HEK293 (cell line): ENCODE data around the gene JPH2.

ENCODE experiments used
- BCL6B ChIP-seq: fragments of 450-650 bp; formaldehyde crosslinking; IDR thresholded peaks from 2 replicates; pipeline ENCODE4 v1.5.1; 2017; ENCODE audit warnings: missing biosample characterization, missing genetic modification characterization
- GFI1B ChIP-seq: fragments of 450-650 bp; formaldehyde crosslinking; IDR thresholded peaks from 2 replicates; pipeline ENCODE4 v1.5.1; 2016; ENCODE audit warnings: missing biosample characterization, missing genetic modification characterization
- GLI4 ChIP-seq: fragments of 450-650 bp; formaldehyde crosslinking; IDR thresholded peaks from 2 replicates; pipeline ENCODE4 v1.5.1; 2016; ENCODE audit warnings: missing biosample characterization, missing genetic modification characterization
- HOXD13 ChIP-seq: sonication (generic); formaldehyde crosslinking; IDR thresholded peaks from 2 replicates; pipeline ENCODE4 v1.8.0; 2022; ENCODE audit warnings: missing genetic modification reagents, borderline replicate concordance
- KLF8 ChIP-seq: fragments of 450-650 bp; formaldehyde crosslinking; IDR thresholded peaks from 2 replicates; pipeline ENCODE4 v1.5.1; 2016; ENCODE audit warnings: missing biosample characterization, missing genetic modification characterization
- RBAK ChIP-seq: fragments of 450-650 bp; formaldehyde crosslinking; IDR thresholded peaks from 2 replicates; pipeline ENCODE4 v1.5.1; 2016; ENCODE audit warnings: missing biosample characterization, missing genetic modification characterization
- SP3 ChIP-seq: fragments of 450-650 bp; formaldehyde crosslinking; IDR thresholded peaks from 2 replicates; pipeline ENCODE4 v1.5.1; 2016; ENCODE audit warnings: missing biosample characterization, missing genetic modification characterization
- ZBTB11 ChIP-seq: fragments of 450-650 bp; formaldehyde crosslinking; conservative IDR thresholded peaks from 2 replicates; pipeline ENCODE4 v1.5.1; 2016; ENCODE audit warnings: low read depth, missing biosample characterization, missing genetic modification characterization
- ZBTB17 ChIP-seq: fragments of 450-650 bp; formaldehyde crosslinking; IDR thresholded peaks from 2 replicates; pipeline ENCODE4 v1.5.1; 2016; ENCODE audit warnings: missing biosample characterization, missing genetic modification characterization
- ZBTB49 ChIP-seq: fragments of 450-650 bp; formaldehyde crosslinking; IDR thresholded peaks from 2 replicates; pipeline ENCODE4 v1.5.1; 2016; ENCODE audit warnings: missing biosample characterization, missing genetic modification characterization, low read depth
- ZNF132 ChIP-seq: fragments of 450-650 bp; formaldehyde crosslinking; IDR thresholded peaks from 2 replicates; pipeline ENCODE4 v1.5.1; 2017; ENCODE audit warnings: missing biosample characterization, missing genetic modification characterization, borderline replicate concordance
- ZNF221 ChIP-seq: fragments of 450-650 bp; formaldehyde crosslinking; IDR thresholded peaks from 2 replicates; pipeline ENCODE4 v1.5.1; 2017; ENCODE audit warnings: missing biosample characterization, missing genetic modification characterization, borderline replicate concordance
- ZNF335 ChIP-seq: fragments of 450-650 bp; formaldehyde crosslinking; conservative IDR thresholded peaks from 2 replicates; pipeline ENCODE4 v1.5.1; 2016; ENCODE audit warnings: missing biosample characterization, missing genetic modification characterization
- ZNF362 ChIP-seq: fragments of 450-650 bp; formaldehyde crosslinking; IDR thresholded peaks from 2 replicates; pipeline ENCODE4 v1.5.1; 2016; ENCODE audit warnings: missing biosample characterization, missing genetic modification characterization
- ZNF366 ChIP-seq: fragments of 450-650 bp; formaldehyde crosslinking; conservative IDR thresholded peaks from 2 replicates; pipeline ENCODE4 v1.5.1; 2016; ENCODE audit warnings: missing biosample characterization, missing genetic modification characterization
- ZNF416 ChIP-seq: fragments of 450-650 bp; formaldehyde crosslinking; IDR thresholded peaks from 2 replicates; pipeline ENCODE4 v1.5.1; 2016; ENCODE audit warnings: missing biosample characterization, missing genetic modification characterization
- ZNF423 ChIP-seq: fragments of 450-650 bp; formaldehyde crosslinking; IDR thresholded peaks from 2 replicates; pipeline ENCODE4 v1.5.1; 2016; ENCODE audit warnings: missing biosample characterization, missing genetic modification characterization
- ZNF549 ChIP-seq: fragments of 450-650 bp; IDR thresholded peaks from 2 replicates; pipeline ENCODE4 v1.5.1; 2018; ENCODE audit warnings: missing biosample characterization, missing genetic modification characterization, mild to moderate bottlenecking, inconsistent platforms, moderate library complexity
- ZNF558 ChIP-seq: fragments of 450-650 bp; formaldehyde crosslinking; IDR thresholded peaks from 2 replicates; pipeline ENCODE4 v1.5.1; 2016; ENCODE audit warnings: missing biosample characterization, missing genetic modification characterization
- ZNF585B ChIP-seq: fragments of 450-650 bp; formaldehyde crosslinking; IDR thresholded peaks from 2 replicates; pipeline ENCODE4 v1.5.1; 2016; ENCODE audit warnings: missing biosample characterization, missing genetic modification characterization
- ZNF610 ChIP-seq: fragments of 450-650 bp; formaldehyde crosslinking; IDR thresholded peaks from 2 replicates; pipeline ENCODE4 v1.5.1; 2016; ENCODE audit warnings: missing biosample characterization, missing genetic modification characterization, borderline replicate concordance
- ZNF626 ChIP-seq: fragments of 450-650 bp; sonication (Bioruptor Pico); formaldehyde crosslinking; IDR thresholded peaks from 2 replicates; pipeline ENCODE4 v1.5.1; 2018; ENCODE audit warnings: missing biosample characterization, missing genetic modification characterization, inconsistent platforms
- ZNF658 ChIP-seq: fragments of 450-650 bp; formaldehyde crosslinking; IDR thresholded peaks from 2 replicates; pipeline ENCODE4; 2016; ENCODE audit warnings: missing biosample characterization, missing genetic modification characterization
- ZNF660 ChIP-seq: fragments of 450-650 bp; IDR thresholded peaks from 2 replicates; pipeline ENCODE4 v1.5.1; 2018; ENCODE audit warnings: missing biosample characterization, mild to moderate bottlenecking, missing genetic modification characterization
- ZNF692 ChIP-seq: fragments of 450-650 bp; formaldehyde crosslinking; IDR thresholded peaks from 2 replicates; pipeline ENCODE4 v1.5.1; 2016; ENCODE audit warnings: missing biosample characterization, missing genetic modification characterization
- ZNF76 ChIP-seq: fragments of 450-650 bp; formaldehyde crosslinking; IDR thresholded peaks from 2 replicates; pipeline ENCODE4; 2016; ENCODE audit warnings: low read depth, missing biosample characterization, missing genetic modification characterization, borderline replicate concordance
- ZNF792 ChIP-seq: fragments of 450-650 bp; formaldehyde crosslinking; IDR thresholded peaks from 2 replicates; pipeline ENCODE4 v1.5.1; 2016; ENCODE audit warnings: missing biosample characterization, missing genetic modification characterization
- ZSCAN16 ChIP-seq: fragments of 450-650 bp; formaldehyde crosslinking; IDR thresholded peaks from 2 replicates; pipeline ENCODE4 v1.5.1; 2016; ENCODE audit warnings: missing biosample characterization, missing genetic modification characterization

JPH2 gene

GRCh38 chr20:44204156-44204831 lies 17.3 kb upstream of the JPH2 start (continued):
- TF ChIP-seq ZNF610 (tag by site-specific recombination) (no peak), ZBTB49 (no peak), ZSCAN16 (tag by site-specific recombination) (no peak), ZNF658 (tag by site-specific recombination) (no peak), ZNF76 (tag by site-specific recombination) (no peak), KLF8 (0 out of 2 replicates have a peak, but pooled peaks have one; percentile 42), HOXD13 (CRISPR knock-in tag) (no peak), ZNF221 (tag by site-specific recombination) (no peak), SP3 (no peak), ZNF335 (no peak; the same call in 1 of the 2 replicates), ZNF132 (tag by site-specific recombination) (no peak), ZNF366 (tag by site-specific recombination) (no peak; the same call in 1 of the 2 replicates), GLI4 (no peak), ZNF692 (tag by site-specific recombination) (peak; percentile 51; the same call in 1 of the 2 replicates), ZNF416 (no peak), ZNF626 (tag by site-specific recombination) (no peak), RBAK (tag by site-specific recombination) (no peak), ZNF423 (tag by site-specific recombination) (no peak), ZNF558 (peak; percentile 65; the same call in 1 of the 2 replicates), ZBTB11 (tag by site-specific recombination) (no peak), BCL6B (tag by site-specific recombination) (no peak), ZNF362 (tag by site-specific recombination) (no peak), ZNF585B (tag by site-specific recombination) (no peak), GFI1B (no peak), ZNF792 (no peak), ZBTB17 (tag by site-specific recombination) (peak; percentile 46), ZNF660 (tag by site-specific recombination) (no peak), ZNF549 (tag by site-specific recombination) (no peak)
